Choroid plexus epithelial cell (primary cell): Measurements from ENCODE around the gene IQCH.
"Not testable (repeated sequence)": the region's sequence is repeated elsewhere in the genome, so short reads cannot be mapped to it uniquely, and the experiment has no call there.

ENCODE experiments used
- DNase-seq: peaks from one replicate; pipeline ENCODE4 v3.0.0-alpha.2; 2010; ENCODE audit warnings: low read depth
- H3K4me3 ChIP-seq: 2 replicates; pipeline ENCODE4 v1.5.1; 2011; ENCODE audit warnings: low read depth, mild to moderate bottlenecking, control low read depth, low read length, moderate library complexity
- TF ChIP-seq, protein P1 (sequence below): conservative IDR thresholded peaks from 2 replicates; pipeline ENCODE4 v1.5.1; 2011; ENCODE audit warnings: low read depth, mild to moderate bottlenecking, control low read depth, inconsistent platforms, low read length, moderate library complexity

Gene IQCH

DNA sequence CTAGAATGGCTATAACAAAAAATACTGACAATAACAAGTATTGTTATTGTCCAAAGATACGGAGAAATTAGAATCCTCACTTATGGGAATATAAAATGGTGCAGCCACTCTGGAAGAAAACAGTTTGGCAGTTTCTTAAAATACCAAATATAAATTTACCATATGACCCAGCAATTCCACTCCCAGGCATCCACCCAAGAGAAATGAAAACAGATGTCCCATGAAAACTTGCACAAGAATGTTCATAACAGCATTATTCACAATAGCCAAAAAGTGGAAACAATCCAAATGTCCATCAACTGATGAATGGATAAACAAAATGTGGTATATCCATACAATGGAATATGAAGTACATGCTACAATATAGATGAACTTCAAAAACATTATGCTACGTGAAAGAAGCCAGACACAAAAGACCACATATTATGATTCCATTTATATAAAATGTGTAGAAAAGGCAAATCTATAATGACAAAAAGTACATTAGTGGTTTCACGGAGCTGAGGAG, 9.6 kb upstream of the IQCH start:
- TF ChIP-seq, protein P1, sequence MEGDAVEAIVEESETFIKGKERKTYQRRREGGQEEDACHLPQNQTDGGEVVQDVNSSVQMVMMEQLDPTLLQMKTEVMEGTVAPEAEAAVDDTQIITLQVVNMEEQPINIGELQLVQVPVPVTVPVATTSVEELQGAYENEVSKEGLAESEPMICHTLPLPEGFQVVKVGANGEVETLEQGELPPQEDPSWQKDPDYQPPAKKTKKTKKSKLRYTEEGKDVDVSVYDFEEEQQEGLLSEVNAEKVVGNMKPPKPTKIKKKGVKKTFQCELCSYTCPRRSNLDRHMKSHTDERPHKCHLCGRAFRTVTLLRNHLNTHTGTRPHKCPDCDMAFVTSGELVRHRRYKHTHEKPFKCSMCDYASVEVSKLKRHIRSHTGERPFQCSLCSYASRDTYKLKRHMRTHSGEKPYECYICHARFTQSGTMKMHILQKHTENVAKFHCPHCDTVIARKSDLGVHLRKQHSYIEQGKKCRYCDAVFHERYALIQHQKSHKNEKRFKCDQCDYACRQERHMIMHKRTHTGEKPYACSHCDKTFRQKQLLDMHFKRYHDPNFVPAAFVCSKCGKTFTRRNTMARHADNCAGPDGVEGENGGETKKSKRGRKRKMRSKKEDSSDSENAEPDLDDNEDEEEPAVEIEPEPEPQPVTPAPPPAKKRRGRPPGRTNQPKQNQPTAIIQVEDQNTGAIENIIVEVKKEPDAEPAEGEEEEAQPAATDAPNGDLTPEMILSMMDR: no peak
- no peak overlapping the region for H3K4me3 ChIP-seq
- DNase-seq: peak; percentile 68

DNA sequence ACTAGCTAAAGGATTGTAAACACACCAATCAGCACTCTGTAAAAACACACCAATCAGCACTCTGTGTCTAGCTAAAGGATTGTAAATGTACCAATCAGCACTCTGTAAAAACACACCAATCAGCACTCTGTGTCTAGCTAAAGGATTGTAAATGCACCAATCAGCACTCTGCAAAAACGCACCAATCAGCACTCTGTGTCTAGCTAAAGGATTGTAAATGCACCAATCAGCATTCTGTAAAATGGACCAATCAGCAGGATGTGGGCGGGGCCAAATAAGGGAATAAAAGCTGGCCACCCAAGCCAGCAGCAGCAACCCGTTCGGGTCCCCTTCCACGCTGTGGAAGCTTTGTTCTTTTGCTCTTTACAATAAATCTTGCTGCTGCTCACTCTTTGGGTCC, 8.0 kb upstream of the IQCH start:
- not testable (repeated sequence) for H3K4me3 ChIP-seq, DNase-seq

DNA sequence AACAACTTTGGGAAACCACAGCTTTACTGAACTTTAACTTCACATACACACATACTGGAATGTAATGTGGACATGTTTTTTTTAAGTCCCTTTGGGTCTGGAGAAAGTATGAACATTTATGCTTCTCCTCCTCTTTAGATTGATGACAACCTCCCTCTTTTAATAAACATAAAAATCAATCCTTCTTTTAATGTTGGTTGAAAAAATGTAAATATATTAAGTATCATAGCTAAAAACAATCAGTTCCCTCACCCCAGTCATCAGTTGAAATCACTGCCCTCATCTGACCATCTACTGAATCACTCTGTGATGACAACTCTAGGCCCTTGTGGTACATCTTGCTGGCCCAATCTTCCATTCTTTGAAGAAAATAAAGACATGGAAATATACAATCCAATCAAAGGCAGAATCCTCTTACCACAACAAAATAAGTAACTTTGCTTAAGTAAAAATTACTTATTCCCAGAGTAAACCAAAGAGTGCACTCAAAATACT, 6.5 kb upstream of the IQCH start:
- DNase-seq: peak; percentile 35
- no peak overlapping the region for H3K4me3 ChIP-seq
- TF ChIP-seq, protein P1: no peak

DNA sequence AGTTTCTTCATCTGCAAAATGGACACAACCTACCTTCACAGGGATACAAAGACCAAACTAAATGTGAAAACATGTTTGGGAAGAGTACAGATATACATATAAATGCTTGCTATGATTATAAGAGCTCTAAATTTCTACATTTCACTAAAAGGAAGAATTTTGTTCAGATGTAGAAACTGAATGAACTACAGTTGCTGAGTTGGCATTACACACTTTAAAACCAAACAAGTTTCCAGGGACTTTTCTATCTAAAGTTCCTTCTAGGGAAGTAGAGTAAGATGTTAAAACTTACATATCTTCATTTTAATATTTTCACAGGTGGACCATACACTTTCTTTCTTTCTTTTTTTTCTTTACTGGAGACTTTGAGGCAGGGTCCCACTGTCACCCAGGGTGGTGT, 4.8 kb upstream of the IQCH start:
- DNase-seq: no peak
- TF ChIP-seq, protein P1: no peak
- no peak overlapping the region for H3K4me3 ChIP-seq

DNA sequence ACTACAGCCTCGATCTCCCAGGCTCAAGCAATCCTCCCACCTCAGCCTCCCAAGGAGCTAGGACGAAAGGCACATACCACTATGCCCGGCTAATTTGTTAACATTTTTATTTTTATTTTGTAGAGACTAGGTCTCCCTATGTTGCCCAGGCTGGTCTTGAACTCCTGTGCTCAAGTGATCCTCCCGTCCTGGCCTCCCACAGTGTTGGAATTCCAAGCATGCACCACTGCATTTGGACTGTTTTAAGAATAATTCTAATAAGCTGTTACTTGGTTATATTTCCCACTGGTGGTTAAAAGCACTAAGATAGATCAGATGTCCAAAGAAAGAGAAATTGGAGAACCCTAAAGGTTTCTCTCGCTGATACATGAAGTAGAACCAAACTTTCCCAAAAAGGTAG, 3.3 kb upstream of the IQCH start:
- DNase-seq: peak; percentile 15
- no peak overlapping the region for H3K4me3 ChIP-seq
- TF ChIP-seq, protein P1: no peak

DNA sequence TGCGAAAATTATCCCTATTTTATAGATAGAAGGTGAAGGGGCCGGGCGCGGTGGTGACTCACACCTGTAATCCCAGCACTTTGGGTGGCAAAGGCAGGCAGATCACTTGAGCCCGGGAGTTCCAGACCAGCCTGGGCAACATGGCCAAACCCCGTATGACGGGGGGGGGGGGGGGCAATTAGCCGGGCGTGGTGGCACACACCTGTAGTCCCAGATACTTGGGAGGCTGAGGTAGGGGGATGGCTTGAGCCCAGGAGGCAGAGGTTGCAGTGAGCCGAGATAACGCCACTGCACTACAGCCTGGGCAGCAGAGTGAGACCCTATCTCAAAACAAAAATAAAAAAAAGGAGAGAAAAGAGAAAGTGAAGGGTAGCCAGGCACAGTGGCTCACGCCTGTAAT, 1.5 kb upstream of the IQCH start:
- H3K4me3 ChIP-seq: peak overlapping the region; percentile 92
- no peak for DNase-seq
- TF ChIP-seq, protein P1: no peak

DNA sequence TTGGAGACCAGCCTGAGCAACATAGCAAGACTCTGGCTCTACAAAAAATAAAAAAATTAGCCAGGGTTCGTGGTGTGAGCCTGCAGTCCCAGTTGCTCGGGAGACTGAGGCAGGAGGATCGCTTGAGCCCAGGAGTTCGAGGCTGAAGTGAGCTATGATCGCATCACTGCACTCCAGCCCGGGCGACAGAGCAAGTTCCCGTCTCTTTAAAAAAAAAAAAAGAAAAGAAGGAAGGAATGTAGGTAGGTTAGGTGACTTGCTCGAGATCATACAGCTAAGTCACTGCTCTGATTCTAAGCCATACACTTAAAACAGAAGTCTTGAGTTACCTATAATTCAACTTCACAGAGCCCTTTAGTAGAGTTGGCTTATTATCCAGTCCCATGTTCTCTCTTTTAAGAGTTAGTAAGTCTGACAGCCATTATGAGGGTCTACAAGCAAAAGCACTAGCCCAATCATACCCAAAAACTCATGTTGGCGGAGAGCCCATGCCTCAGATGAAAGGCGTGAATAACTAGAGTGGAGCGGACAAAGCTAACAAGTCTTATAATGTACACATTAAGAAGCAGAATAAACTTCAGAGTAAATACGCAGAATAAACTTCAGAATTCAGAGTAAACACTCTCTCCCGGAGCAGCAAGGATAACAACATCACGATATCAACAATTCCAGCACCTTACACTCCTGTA, 893 bp upstream of the IQCH start:
- TF ChIP-seq, protein P1: no peak
- peak overlapping the region; percentile 92 for H3K4me3 ChIP-seq
- DNase-seq: peak; percentile 10
